HEK293 (cell line): ENCODE measurements around the gene MUC7.

Experiments
- CTCF ChIP-seq: fragments of 450-650 bp; formaldehyde crosslinking; IDR thresholded peaks from 2 replicates; pipeline ENCODE4 v1.5.1; 2016; ENCODE audit warnings: missing biosample characterization, missing genetic modification characterization
- ZBTB7A ChIP-seq: fragments of 450-650 bp; formaldehyde crosslinking; IDR thresholded peaks from 2 replicates; pipeline ENCODE4 v1.5.1; 2016; ENCODE audit warnings: low read depth, missing biosample characterization, missing genetic modification characterization
- ZNF10 ChIP-seq: fragments of 450-650 bp; formaldehyde crosslinking; IDR thresholded peaks from 2 replicates; pipeline ENCODE4 v1.5.1; 2017; ENCODE audit warnings: missing biosample characterization, missing genetic modification characterization
- ZNF138 ChIP-seq: fragments of 450-650 bp; formaldehyde crosslinking; IDR thresholded peaks from 2 replicates; pipeline ENCODE4 v1.5.1; 2016; ENCODE audit warnings: missing biosample characterization, missing genetic modification characterization, borderline replicate concordance
- ZNF140 ChIP-seq: fragments of 450-650 bp; formaldehyde crosslinking; IDR thresholded peaks from 2 replicates; pipeline ENCODE4 v1.5.1; 2016; ENCODE audit warnings: missing biosample characterization, missing genetic modification characterization
- ZNF157 ChIP-seq: fragments of 450-650 bp; formaldehyde crosslinking; IDR thresholded peaks from 2 replicates; pipeline ENCODE4 v1.5.1; 2016; ENCODE audit warnings: missing biosample characterization, missing genetic modification characterization
- ZNF274 ChIP-seq, 2 experiments: fragments of 200-500 bp in 1 of 2; fragments of 450-650 bp in 1 of 2; sonication (Bioruptor generic) in 1 of 2; formaldehyde crosslinking in 1 of 2; IDR thresholded peaks; 2 replicates each; pipeline versions ENCODE4 v1.5.1 to v1.6.1; 2014 to 2016; ENCODE audit warnings: borderline replicate concordance in 1 of 2, inconsistent platforms in 1 of 2, low read length in 1 of 2, missing biosample characterization in 1 of 2, missing genetic modification characterization in 1 of 2
- ZNF629 ChIP-seq: fragments of 450-650 bp; formaldehyde crosslinking; IDR thresholded peaks from 2 replicates; pipeline ENCODE4 v1.5.1; 2017; ENCODE audit warnings: missing biosample characterization, missing genetic modification characterization
- TF ChIP-seq, protein P1 (sequence below): fragments of 450-650 bp; formaldehyde crosslinking; IDR thresholded peaks from 2 replicates; pipeline ENCODE4 v1.5.1; 2016; ENCODE audit warnings: missing biosample characterization, missing genetic modification characterization, borderline replicate concordance
- TF ChIP-seq, protein P2 (sequence below): fragments of 450-650 bp; formaldehyde crosslinking; IDR thresholded peaks from 2 replicates; pipeline ENCODE4 v1.5.1; 2016; ENCODE audit warnings: missing biosample characterization, missing genetic modification characterization

- TF ChIP-seq ZNF138 (tag by site-specific recombination) (no peak), ZNF10 (tag by site-specific recombination) (no peak), CTCF (tag by site-specific recombination) (no peak), ZNF274 (IDR thresholded peaks at IDR 0.05; ENCODE audit: low read length) (no peak), ZNF274 (tag by site-specific recombination; IDR thresholded peaks at IDR 0.05; ENCODE audit: borderline replicate concordance) (no peak), ZNF157 (tag by site-specific recombination) (no peak), ZNF140 (tag by site-specific recombination) (no peak), ZNF629 (tag by site-specific recombination) (no peak), ZBTB7A (no peak)
- TF ChIP-seq, protein P1, sequence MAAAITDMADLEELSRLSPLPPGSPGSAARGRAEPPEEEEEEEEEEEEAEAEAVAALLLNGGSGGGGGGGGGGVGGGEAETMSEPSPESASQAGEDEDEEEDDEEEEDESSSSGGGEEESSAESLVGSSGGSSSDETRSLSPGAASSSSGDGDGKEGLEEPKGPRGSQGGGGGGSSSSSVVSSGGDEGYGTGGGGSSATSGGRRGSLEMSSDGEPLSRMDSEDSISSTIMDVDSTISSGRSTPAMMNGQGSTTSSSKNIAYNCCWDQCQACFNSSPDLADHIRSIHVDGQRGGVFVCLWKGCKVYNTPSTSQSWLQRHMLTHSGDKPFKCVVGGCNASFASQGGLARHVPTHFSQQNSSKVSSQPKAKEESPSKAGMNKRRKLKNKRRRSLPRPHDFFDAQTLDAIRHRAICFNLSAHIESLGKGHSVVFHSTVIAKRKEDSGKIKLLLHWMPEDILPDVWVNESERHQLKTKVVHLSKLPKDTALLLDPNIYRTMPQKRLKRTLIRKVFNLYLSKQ: no peak
- TF ChIP-seq, protein P2, sequence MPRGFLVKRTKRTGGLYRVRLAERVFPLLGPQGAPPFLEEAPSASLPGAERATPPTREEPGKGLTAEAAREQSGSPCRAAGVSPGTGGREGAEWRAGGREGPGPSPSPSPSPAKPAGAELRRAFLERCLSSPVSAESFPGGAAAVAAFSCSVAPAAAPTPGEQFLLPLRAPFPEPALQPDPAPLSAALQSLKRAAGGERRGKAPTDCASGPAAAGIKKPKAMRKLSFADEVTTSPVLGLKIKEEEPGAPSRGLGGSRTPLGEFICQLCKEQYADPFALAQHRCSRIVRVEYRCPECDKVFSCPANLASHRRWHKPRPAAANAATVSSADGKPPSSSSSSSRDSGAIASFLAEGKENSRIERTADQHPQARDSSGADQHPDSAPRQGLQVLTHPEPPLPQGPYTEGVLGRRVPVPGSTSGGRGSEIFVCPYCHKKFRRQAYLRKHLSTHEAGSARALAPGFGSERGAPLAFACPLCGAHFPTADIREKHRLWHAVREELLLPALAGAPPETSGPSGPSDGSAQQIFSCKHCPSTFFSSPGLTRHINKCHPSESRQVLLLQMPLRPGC (tag by site-specific recombination): no peak
Observed at GRCh38 chr4:70530997-70531396, 59.0 kb downstream of the MUC7 start.
